Neural cell (in vitro differentiated cells): ENCODE data around the gene LRCH1.

Experiments
- CTCF ChIP-seq: fragments of 450-650 bp; IDR thresholded peaks from 2 replicates; pipeline ENCODE4 v1.5.1; 2014; ENCODE audit warnings: antibody characterized with exemption, mild to moderate bottlenecking, moderate library complexity; ENCODE audit not compliant: poor library complexity, severe bottlenecking
- EP300 ChIP-seq: fragments of 450-650 bp; conservative IDR thresholded peaks from 2 replicates; pipeline ENCODE4 v1.6.1; 2014; ENCODE audit warnings: antibody characterized with exemption, mild to moderate bottlenecking, moderate library complexity; ENCODE audit not compliant: poor library complexity, severe bottlenecking
- EZH2 ChIP-seq: fragments of 200-600, 300-800 bp; shearing (Covaris generic), sonication (generic); IDR thresholded peaks from 2 replicates; pipeline ENCODE4 v1.6.1; 2014; ENCODE audit warnings: antibody characterized with exemption, low read length, borderline replicate concordance, mild to moderate bottlenecking; ENCODE audit not compliant: insufficient read depth, poor library complexity, severe bottlenecking
- POLR2AphosphoS5 ChIP-seq: IDR thresholded peaks from 2 replicates; pipeline ENCODE4 v1.6.1; 2012
- RAD21 ChIP-seq: fragments of 450-650 bp; conservative IDR thresholded peaks from 2 replicates; pipeline ENCODE4 v1.6.1; 2014; ENCODE audit warnings: antibody characterized with exemption, mild to moderate bottlenecking, moderate library complexity
- REST ChIP-seq: IDR thresholded peaks from 2 replicates; pipeline ENCODE4 v1.6.1; 2012; ENCODE audit warnings: borderline replicate concordance
- SMC3 ChIP-seq: fragments of 450-650 bp; conservative IDR thresholded peaks from 2 replicates; pipeline ENCODE4 v1.6.1; 2014; ENCODE audit warnings: antibody characterized with exemption, mild to moderate bottlenecking, moderate library complexity; ENCODE audit not compliant: poor library complexity
- TAF1 ChIP-seq: IDR thresholded peaks from 2 replicates; pipeline ENCODE4 v1.6.1; 2012; ENCODE audit warnings: low read depth

DNA sequence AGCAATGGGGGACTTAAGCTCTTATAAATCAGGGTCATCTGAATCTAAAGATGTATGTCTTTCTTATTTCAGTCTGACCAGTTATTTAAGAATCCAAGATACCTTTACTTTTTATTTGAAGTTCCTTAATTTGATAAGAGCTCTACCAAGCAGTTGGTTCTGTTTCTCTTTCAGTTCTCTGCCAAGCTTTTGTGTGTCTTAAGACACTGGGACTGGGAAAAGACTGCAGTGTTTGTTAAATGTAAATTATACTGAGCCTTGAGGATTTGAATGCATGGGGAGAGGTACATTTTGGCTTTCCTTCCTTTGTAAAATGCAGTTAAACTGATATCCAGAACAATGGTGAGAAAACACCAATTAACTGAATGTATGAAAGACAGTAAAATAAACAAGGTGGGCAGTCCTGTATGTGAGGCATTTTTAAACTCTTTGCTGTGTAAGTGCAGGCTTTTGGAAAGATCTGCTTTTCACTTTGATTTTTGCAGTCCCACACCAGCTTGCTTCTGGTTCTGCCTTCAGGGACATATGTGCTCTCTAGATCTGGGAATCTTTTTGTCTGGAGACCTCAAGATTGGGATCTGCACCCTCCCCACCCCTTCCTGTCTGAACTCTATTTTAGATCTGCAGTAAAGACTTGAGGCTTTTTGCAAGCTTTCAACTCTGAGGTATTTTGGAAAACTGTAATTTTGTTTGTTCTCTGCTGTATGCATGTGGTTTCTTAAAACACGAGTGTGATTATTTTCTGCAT, 77.6 kb downstream of the LRCH1 start:
- TF ChIP-seq CTCF (no peak), POLR2AphosphoS5 (no peak), EZH2 (no peak), EP300 (no peak), SMC3 (no peak), REST (no peak), RAD21 (no peak), TAF1 (no peak)
